GM23248 (cell line): ENCODE measurements around the gene CENATAC.

Experiments
- EZH2 ChIP-seq: fragments of 200-600 bp; sonication (generic); IDR thresholded peaks from 2 replicates; pipeline ENCODE4 v1.6.1; 2018; ENCODE audit warnings: antibody characterized with exemption, mild to moderate bottlenecking; ENCODE audit not compliant: insufficient read depth, poor library complexity, severe bottlenecking
- EZH2phosphoT487 ChIP-seq: fragments of 200-600 bp; sonication (generic); IDR thresholded peaks from 2 replicates; pipeline ENCODE4 v1.6.1; 2018; ENCODE audit warnings: antibody characterized with exemption, moderate library complexity, mild to moderate bottlenecking, low read depth; ENCODE audit not compliant: insufficient read depth

DNA sequence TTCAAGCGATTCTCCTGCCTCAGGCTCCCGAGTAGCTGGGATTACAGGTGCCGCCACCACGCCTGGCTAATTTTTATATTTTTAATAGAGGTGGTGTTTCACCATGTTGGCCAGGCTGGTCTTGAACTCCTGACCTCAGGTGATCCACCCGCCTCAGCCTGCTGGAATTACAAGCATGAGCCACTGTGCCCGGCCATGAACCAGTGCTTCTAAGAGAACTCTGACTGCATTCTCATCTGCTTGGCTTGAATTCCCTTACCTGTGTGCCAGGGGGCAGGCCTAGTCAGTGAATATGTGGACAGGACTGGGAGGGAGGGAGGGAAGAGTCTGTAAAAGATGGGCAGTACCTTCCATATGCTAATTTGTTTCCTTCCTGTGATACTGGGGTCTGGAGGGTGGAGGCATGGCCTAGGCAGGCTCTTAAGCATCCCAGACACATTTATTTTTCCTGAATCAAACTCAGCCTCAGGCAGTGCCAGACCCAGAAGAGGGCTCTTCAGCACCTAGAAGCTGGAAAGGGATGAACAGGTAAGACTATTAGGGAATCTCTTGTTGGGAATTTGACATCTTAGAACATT is 13.6 kb downstream of the CENATAC start:
- TF ChIP-seq EZH2phosphoT487 (no peak), EZH2 (no peak)
